GM12878 (cell line): Measurements from ENCODE around the gene FNDC11. TPM values are rescaled to one million over a fixed set of nuclear protein-coding genes. Genes with fewer than 3 reads are reported as not detected.

Experiments used
- ATAC-seq: fragments of 200-7000 bp; cut with Tn5 transposase; 3 replicates; pipeline ENCODE4 v1.9.1; 2020; ENCODE audit warnings: mild to moderate bottlenecking, moderate library complexity
- BruUV-seq: library from RNA; stranded (reverse); fragments of 400-500 nt; replicated peaks from 2 replicates; lab custom pipeline; 2021; lab: Mats Ljungman, UMichigan
- CTCF ChIA-PET: fragments of 300-600 bp; sonication (Branson Sonifier 250); formaldehyde crosslinking; extraction: SDS; loops from one replicate; lab custom pipeline; 2021; ENCODE audit warnings: inconsistent platforms; lab: Yijun Ruan, JAX
- POLR2A ChIA-PET: fragments of 350-600 bp; formaldehyde crosslinking; extraction: SDS; loops from one replicate; lab custom pipeline; 2021; ENCODE audit warnings: inconsistent platforms; lab: Charles Lee
- RAD21 ChIA-PET: fragments of 300-600 bp; sonication (Branson Sonifier 250); formaldehyde crosslinking; loops from one replicate; lab custom pipeline; 2023; ENCODE audit warnings: antibody characterized with exemption; ENCODE audit not compliant: unreplicated experiment; lab: Charles Lee
- SMC1A ChIA-PET: fragments of 300-600 bp; sonication (Branson Sonifier 250); formaldehyde crosslinking; loops from one replicate; lab custom pipeline; 2023; ENCODE audit not compliant: unreplicated experiment, uncharacterized antibody; lab: Charles Lee
- DNase-seq: peaks from one replicate; pipeline ENCODE4 v3.0.0-alpha.2; 2011; ENCODE audit warnings: low read depth, low spot score
- FAIRE-seq: peaks from 3 replicates; lab custom pipeline; 2011; peaks lifted over from hg19 to GRCh38; lab: Jason Lieb, UNC
- H2AFZ ChIP-seq: 2 replicates; pipeline ENCODE4 v1.6.0; 2011; ENCODE audit warnings: low read depth, low read length, control low read depth; ENCODE audit not compliant: control insufficient read depth
- H3K27ac ChIP-seq: 2 replicates; pipeline ENCODE4 v1.5.1; 2011; ENCODE audit warnings: control low read depth; ENCODE audit not compliant: control insufficient read depth, insufficient read depth
- H3K27me3 ChIP-seq, 2 experiments: replicated peaks in 1 of 2; 2 replicates each; pipeline versions ENCODE4 v1.6.0 to v1.6.1; 2011; ENCODE audit warnings: low read length in 1 of 2; ENCODE audit not compliant: control insufficient read depth in 2 of 2, insufficient read depth in 2 of 2
- H3K36me3 ChIP-seq, 2 experiments: 2 replicates each; pipeline ENCODE4 v1.5.1; 2011; ENCODE audit warnings: low read length in 1 of 2; ENCODE audit not compliant: control insufficient read depth in 2 of 2, insufficient read depth in 2 of 2
- H3K4me1 ChIP-seq: 2 replicates; pipeline ENCODE4 v1.6.1; 2011; ENCODE audit warnings: mild to moderate bottlenecking, low read length, moderate library complexity, mixed read lengths; ENCODE audit not compliant: control insufficient read depth, insufficient read depth
- H3K4me2 ChIP-seq: 2 replicates; pipeline ENCODE4 v1.6.0; 2011; ENCODE audit warnings: control low read depth; ENCODE audit not compliant: control insufficient read depth, insufficient read depth
- H3K4me3 ChIP-seq: fragments of 200-600 bp; sonication (generic); 2 replicates; pipeline ENCODE4 v1.5.1; 2016
- H3K79me2 ChIP-seq: 2 replicates; pipeline ENCODE4 v1.6.0; 2011; ENCODE audit warnings: low read length; ENCODE audit not compliant: control insufficient read depth, insufficient read depth
- H3K9ac ChIP-seq: 2 replicates; pipeline ENCODE4 v1.8.0; 2011; ENCODE audit warnings: low read length, control low read depth, mixed read lengths; ENCODE audit not compliant: control insufficient read depth, insufficient read depth
- H3K9me3 ChIP-seq: replicated peaks from 3 replicates; pipeline ENCODE4 v1.5.1; 2011; ENCODE audit warnings: mild to moderate bottlenecking, low read length; ENCODE audit not compliant: control insufficient read depth, insufficient read depth
- H4K20me1 ChIP-seq: 2 replicates; pipeline ENCODE4 v1.6.0; 2011; ENCODE audit not compliant: control insufficient read depth, insufficient read depth
- CREB1 ChIP-seq: IDR thresholded peaks from 2 replicates; pipeline ENCODE4 v1.6.1; 2012; ENCODE audit warnings: low read depth, mild to moderate bottlenecking, inconsistent platforms
- LARP7 ChIP-seq: fragments of 450-650 bp; IDR thresholded peaks from 2 replicates; pipeline ENCODE4 v1.6.1; 2017; ENCODE audit warnings: mild to moderate bottlenecking
- SIN3A ChIP-seq: IDR thresholded peaks from 2 replicates; pipeline ENCODE4 v1.6.1; 2012; ENCODE audit warnings: low read depth, low read length, improper control_type of control experiment
- SMC3 ChIP-seq: IDR thresholded peaks from 2 replicates; pipeline ENCODE4 v1.6.1; 2011; ENCODE audit warnings: low read length, improper control_type of control experiment, borderline replicate concordance
- WGBS: methylation state at CpG from one replicate; pipeline ENCODE4 v1.1.6; 2016; ENCODE audit warnings: low lambda C conversion rate; ENCODE audit not compliant: insufficient replicate concordance, insufficient coverage; ENCODE audit errors: missing lambda C conversion rate; 5-methylcytosine and 5-hydroxymethylcytosine counted together
- in situ Hi-C: fragments of 300-500 bp; cut with MboI; formaldehyde crosslinking; loops from 9 replicates; pipeline ENCODE4 v1.14.3; 2018; ENCODE audit warnings: mixed read lengths
- intact Hi-C: fragments of 100-400 bp; cut with micrococcal nuclease; formaldehyde crosslinking; loops from one replicate; pipeline ENCODE4 v1.14.2; 2022; ENCODE audit not compliant: unreplicated experiment
- polyA plus RNA-seq, 11 experiments: library from polyadenylated mRNA; depleted of rRNA in 4 of 11; unstranded in 6 of 11; stranded (reverse) in 5 of 11; fragments of >200 nt; fragmentation: Nextera tagmentation in 4 of 11; fragmentation: Illumina TruSeq in 1 of 11; extraction: Ambion mirVana in 4 of 11; extraction: Trizol in 1 of 11; gene quantifications; 1 replicate in 1 of 11; 2 replicates in 10 of 11; pipeline versions ENCODE4 v1.2.1 to v1.2.3, GENCODE V29; 2011 to 2016; ENCODE audit warnings: inconsistent platforms in 2 of 11, missing spikeins in 2 of 11, low read depth in 1 of 11
- total RNA-seq, 4 experiments: library from RNA; depleted of rRNA in 3 of 4; stranded (reverse); fragments of >200 nt in 3 of 4; fragmentation: Illumina TruSeq in 1 of 4; extraction: Trizol in 1 of 4; gene quantifications; 2 replicates each; pipeline versions ENCODE4 v1.2.1 to v1.2.3, GENCODE V29; 2013 to 2021
- TF ChIP-seq, protein P1 (sequence below): IDR thresholded peaks from 2 replicates; pipeline ENCODE4 v1.6.1; 2011; ENCODE audit warnings: borderline replicate concordance, low read depth, mild to moderate bottlenecking, moderate library complexity, mixed read lengths, low read length; ENCODE audit not compliant: insufficient read depth; ENCODE audit errors: extremely low read length

Gene FNDC11
- total and polyA plus RNA-seq, 10 of the 15 experiments (the other 5 are each of a cell fraction or from before 2014, with no cell fraction given): 0.09 to 0.72 (median 0.34) TPM; not detected in 2

DNA sequence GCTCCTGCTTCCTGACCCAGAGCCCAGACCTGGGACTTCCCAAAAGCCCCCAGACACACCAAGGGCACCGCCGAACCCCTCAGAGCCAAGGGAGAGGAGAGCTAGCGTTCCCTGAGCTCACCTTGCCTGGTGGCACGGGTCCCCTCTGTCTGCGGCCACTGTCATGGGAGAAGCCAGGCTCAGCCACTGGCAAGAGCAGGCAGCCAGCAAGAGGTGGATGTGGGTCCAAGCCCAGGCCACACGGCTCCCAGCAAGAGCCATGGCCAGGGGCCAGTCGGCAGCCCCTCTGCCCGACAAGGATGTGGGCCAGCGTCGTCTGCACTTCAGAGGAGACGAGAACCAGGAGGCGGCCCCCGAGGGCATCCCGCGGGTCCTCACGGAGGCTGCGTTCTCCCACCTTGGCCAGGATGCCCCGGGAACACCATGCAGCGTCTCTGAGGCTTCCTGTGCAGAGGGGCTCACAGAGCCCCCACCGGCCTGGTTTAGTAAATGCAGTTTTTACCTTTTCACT, 35.6 kb upstream of the FNDC11 start:
- Histone ChIP-seq H3K27me3 (no peaks in the 10 kb centered on the region), H3K4me2 (no peak overlapping the region), H3K4me1 (peaks cover 4% of the 10 kb centered on the region), H3K9me3 (peaks cover 3% of the 10 kb centered on the region; the same call in 2 of the 3 replicates), H2AFZ (no peak overlapping the region)
- no peak for TF ChIP-seq SMC3
- no peak for TF ChIP-seq SIN3A
- TF ChIP-seq LARP7: no peak
- TF ChIP-seq, protein P1, sequence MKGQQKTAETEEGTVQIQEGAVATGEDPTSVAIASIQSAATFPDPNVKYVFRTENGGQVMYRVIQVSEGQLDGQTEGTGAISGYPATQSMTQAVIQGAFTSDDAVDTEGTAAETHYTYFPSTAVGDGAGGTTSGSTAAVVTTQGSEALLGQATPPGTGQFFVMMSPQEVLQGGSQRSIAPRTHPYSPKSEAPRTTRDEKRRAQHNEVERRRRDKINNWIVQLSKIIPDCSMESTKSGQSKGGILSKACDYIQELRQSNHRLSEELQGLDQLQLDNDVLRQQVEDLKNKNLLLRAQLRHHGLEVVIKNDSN: no peak
- no peak for TF ChIP-seq CREB1
- TF ChIP-seq, all 136 proteins: peak for 0
- no peak overlapping the region for H3K27ac ChIP-seq
- no peak for ATAC-seq
- SMC1A ChIA-PET: no interaction called here
- no peaks in the 10 kb centered on the region for H4K20me1 ChIP-seq
- no peak overlapping the region for H3K4me3 ChIP-seq
- in situ Hi-C loops: no loop called here
- no TSS peak for BruUV-seq
- DNase-seq: no peak
- POLR2A ChIA-PET: no interaction called here
- H3K9ac ChIP-seq: no peak overlapping the region
- intact Hi-C loops: no loop called here
- FAIRE-seq: no peak
- H3K79me2 ChIP-seq: peaks cover 8% of the 10 kb centered on the region
- WGBS: 62% methylated on average over 20 of the region's 20 CpGs
- CTCF ChIA-PET: interaction anchor here (1.0 kb wide), 1 partner anchor 22 kb away, joined by 3 read pairs; no protein-coding TSS in a partner anchor
- peaks cover 0 to 2% of the 10 kb centered on the region in 2 experiments; a peak in 1 of 4 replicates for H3K36me3 ChIP-seq
- RAD21 ChIA-PET: interaction anchor here (1.3 kb wide), 1 partner anchor 19 kb away, joined by 3 read pairs; no protein-coding TSS in a partner anchor
